ENCODE measurements around the gene DLG2. TPM values are rescaled to one million over a fixed set of nuclear protein-coding genes. Genes with fewer than 3 reads are reported as not detected.

Gene DLG2
- total RNA-seq, 1 experiment from 2014 or later = 2.7 TPM

DNA sequence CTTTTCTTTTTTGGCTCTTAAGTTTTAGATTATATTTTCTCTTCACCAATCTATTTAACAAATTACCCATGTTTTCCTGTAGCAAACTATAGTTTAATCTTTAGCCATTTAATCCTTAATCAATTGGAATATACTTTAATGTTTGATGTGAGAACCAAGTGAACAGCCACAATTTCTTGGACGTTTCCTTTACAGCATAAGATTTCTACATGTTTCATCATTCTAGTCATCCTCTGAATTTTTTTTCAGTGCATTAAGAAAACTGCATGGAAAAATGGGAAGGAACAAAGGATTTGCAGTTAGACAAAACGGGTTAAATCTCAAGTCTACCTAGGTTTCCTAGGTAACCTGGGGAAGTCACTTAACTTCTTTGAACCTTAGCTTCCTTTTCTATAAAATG is 1833.8 kb downstream of the DLG2 start:
- no peak overlapping the region for H3K4me3 ChIP-seq (ENCODE audit: low read length)
- no peaks in the 10 kb centered on the region for H3K9me3 ChIP-seq (ENCODE audit: low read length)
- no peak overlapping the region for H3K4me2 ChIP-seq (ENCODE audit: low read depth, low read length, poor library complexity, severe bottlenecking)
- no peaks in the 10 kb centered on the region for H3K4me1 ChIP-seq (ENCODE audit: low read length)
- no peak overlapping the region for H3K9ac ChIP-seq (ENCODE audit: low read length)
- H4K20me1 ChIP-seq (ENCODE audit: insufficient read depth, low read depth, low read length) = no peaks in the 10 kb centered on the region
- DNase-seq = no peak
- no peak overlapping the region for H2AFZ ChIP-seq (ENCODE audit: low read length)
- no peak overlapping the region for H3K27ac ChIP-seq (ENCODE audit: low read length)
- no peaks in the 10 kb centered on the region for H3K9me2 ChIP-seq (replicated peaks; ENCODE audit: insufficient read depth, low read length)
- no peaks in the 10 kb centered on the region for H3K36me3 ChIP-seq (ENCODE audit: insufficient read depth, low read length)
- H3K27me3 ChIP-seq (ENCODE audit: low read length) = no peaks in the 10 kb centered on the region
- no peaks in the 10 kb centered on the region for H3K79me2 ChIP-seq (ENCODE audit: low read length)

DNA sequence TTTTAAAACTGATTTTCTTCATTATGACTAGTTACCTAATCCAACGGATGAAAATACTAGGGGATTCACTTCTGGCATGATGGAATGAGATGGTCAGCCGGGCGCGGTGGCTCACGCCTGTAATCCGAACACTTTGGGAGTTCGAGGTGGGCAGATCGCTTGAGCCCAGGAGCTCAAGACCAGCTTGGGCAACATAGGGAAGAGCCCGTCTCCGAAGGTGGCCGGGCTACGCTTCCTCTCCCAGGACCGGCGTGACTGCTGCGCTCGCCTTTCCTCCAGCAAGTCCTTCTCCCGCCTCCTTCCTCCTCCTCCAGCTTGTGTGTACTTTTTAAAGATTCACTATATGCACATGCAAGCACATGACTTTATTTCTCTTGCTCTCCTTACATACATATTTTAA is 1835.6 kb downstream of the DLG2 start:
- H3K4me2 ChIP-seq (ENCODE audit: low read depth, low read length, poor library complexity, severe bottlenecking) = no peak overlapping the region
- H3K27ac ChIP-seq (ENCODE audit: low read length) = no peak overlapping the region
- no peaks in the 10 kb centered on the region for H3K9me3 ChIP-seq (ENCODE audit: low read length)
- no peak overlapping the region for H2AFZ ChIP-seq (ENCODE audit: low read length)
- H3K36me3 ChIP-seq (ENCODE audit: insufficient read depth, low read length) = no peaks in the 10 kb centered on the region
- no peak overlapping the region for H3K4me3 ChIP-seq (ENCODE audit: low read length)
- H4K20me1 ChIP-seq (ENCODE audit: insufficient read depth, low read depth, low read length) = no peaks in the 10 kb centered on the region
- DNase-seq = no peak
- H3K27me3 ChIP-seq (ENCODE audit: low read length) = no peaks in the 10 kb centered on the region
- no peaks in the 10 kb centered on the region for H3K9me2 ChIP-seq (replicated peaks; ENCODE audit: insufficient read depth, low read length)
- no peaks in the 10 kb centered on the region for H3K4me1 ChIP-seq (ENCODE audit: low read length)
- H3K9ac ChIP-seq (ENCODE audit: low read length) = no peak overlapping the region
- H3K79me2 ChIP-seq (ENCODE audit: low read length) = no peaks in the 10 kb centered on the region

DNA sequence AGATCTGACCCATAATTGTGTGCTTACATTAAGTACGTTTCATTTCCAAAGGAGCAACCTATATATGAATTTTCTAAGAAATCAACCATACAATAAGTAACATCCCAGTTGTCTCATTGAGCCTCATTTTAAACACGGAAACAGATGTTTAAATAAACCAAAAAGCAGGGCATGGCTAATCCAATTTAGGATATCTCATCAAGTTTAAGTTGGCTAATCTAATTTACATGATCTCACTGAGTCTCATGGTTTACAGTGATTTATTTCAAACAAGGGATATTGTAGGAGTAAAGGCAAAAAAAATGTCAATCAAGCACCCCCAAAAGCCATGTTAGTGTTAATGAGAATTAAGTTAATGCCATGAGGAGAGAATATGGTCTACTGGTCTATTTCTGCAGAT is 1841.2 kb downstream of the DLG2 start:
- Histone ChIP-seq H2AFZ (ENCODE audit: low read length) (no peak overlapping the region), H4K20me1 (ENCODE audit: insufficient read depth, low read depth, low read length) (no peaks in the 10 kb centered on the region), H3K9me3 (ENCODE audit: low read length) (no peaks in the 10 kb centered on the region), H3K27me3 (ENCODE audit: low read length) (no peaks in the 10 kb centered on the region), H3K79me2 (ENCODE audit: low read length) (no peaks in the 10 kb centered on the region), H3K27ac (ENCODE audit: low read length) (no peak overlapping the region), H3K9me2 (replicated peaks; ENCODE audit: insufficient read depth, low read length) (no peaks in the 10 kb centered on the region), H3K36me3 (ENCODE audit: insufficient read depth, low read length) (no peaks in the 10 kb centered on the region), H3K4me1 (ENCODE audit: low read length) (no peaks in the 10 kb centered on the region), H3K4me2 (ENCODE audit: low read depth, low read length, poor library complexity, severe bottlenecking) (no peak overlapping the region), H3K9ac (ENCODE audit: low read length) (no peak overlapping the region), H3K4me3 (ENCODE audit: low read length) (no peak overlapping the region)
- DNase-seq = no peak

DNA sequence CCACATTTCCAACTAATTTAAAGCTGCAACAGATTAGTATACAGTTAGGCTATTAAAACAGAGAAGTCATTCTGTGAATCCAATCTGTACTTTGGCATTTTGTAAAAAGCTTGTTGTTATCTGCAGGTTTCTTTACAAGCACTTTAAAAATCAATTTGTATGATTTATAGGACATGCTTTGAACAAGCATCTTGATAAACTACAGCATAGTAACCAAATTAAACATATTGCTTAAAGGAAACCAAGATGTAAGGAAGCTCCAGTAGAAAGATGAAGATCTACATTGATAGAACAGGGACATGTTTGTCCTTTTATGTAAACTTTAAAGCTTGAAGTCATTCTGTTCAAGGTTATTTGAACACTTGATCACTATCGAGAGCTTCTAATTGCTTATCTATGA is 1842.7 kb downstream of the DLG2 start:
- H3K9me3 ChIP-seq (ENCODE audit: low read length) = no peaks in the 10 kb centered on the region
- H3K27me3 ChIP-seq (ENCODE audit: low read length) = no peaks in the 10 kb centered on the region
- H4K20me1 ChIP-seq (ENCODE audit: insufficient read depth, low read depth, low read length) = no peaks in the 10 kb centered on the region

DNA sequence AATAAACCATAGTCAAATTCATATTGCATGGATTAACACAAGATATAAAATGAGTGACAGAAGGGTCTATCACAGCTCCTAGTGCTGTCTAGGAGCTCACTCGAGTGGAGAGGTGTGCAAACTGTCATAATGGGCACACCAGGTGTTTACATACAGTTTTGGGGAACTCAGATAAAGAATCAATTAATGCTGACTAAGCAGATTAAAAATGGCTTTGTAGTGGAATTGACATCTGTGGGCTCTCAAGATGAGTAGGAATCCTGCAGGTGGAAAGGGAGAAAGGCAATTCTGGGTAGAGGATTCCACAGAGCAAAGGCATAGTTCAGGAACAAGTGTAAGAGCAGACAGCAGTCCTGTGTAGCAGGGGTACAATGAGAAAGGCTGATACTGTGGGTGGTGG is 1844.8 kb downstream of the DLG2 start:
- Histone ChIP-seq H2AFZ (ENCODE audit: low read length) (no peak overlapping the region), H3K4me2 (ENCODE audit: low read depth, low read length, poor library complexity, severe bottlenecking) (no peak overlapping the region), H3K9ac (ENCODE audit: low read length) (no peak overlapping the region), H4K20me1 (ENCODE audit: insufficient read depth, low read depth, low read length) (no peaks in the 10 kb centered on the region), H3K4me1 (ENCODE audit: low read length) (no peaks in the 10 kb centered on the region), H3K9me3 (ENCODE audit: low read length) (no peaks in the 10 kb centered on the region), H3K79me2 (ENCODE audit: low read length) (no peaks in the 10 kb centered on the region), H3K9me2 (replicated peaks; ENCODE audit: insufficient read depth, low read length) (no peaks in the 10 kb centered on the region), H3K4me3 (ENCODE audit: low read length) (no peak overlapping the region), H3K36me3 (ENCODE audit: insufficient read depth, low read length) (no peaks in the 10 kb centered on the region), H3K27me3 (ENCODE audit: low read length) (no peaks in the 10 kb centered on the region), H3K27ac (ENCODE audit: low read length) (no peak overlapping the region)
- DNase-seq = no peak

More for the DNA sequence above, 1842.7 kb downstream of the DLG2 start:
- DNase-seq = no peak
- Histone ChIP-seq H3K4me2 (ENCODE audit: low read depth, low read length, poor library complexity, severe bottlenecking) (no peak overlapping the region), H3K4me1 (ENCODE audit: low read length) (no peaks in the 10 kb centered on the region), H3K27ac (ENCODE audit: low read length) (no peak overlapping the region), H3K9me2 (replicated peaks; ENCODE audit: insufficient read depth, low read length) (no peaks in the 10 kb centered on the region), H3K4me3 (ENCODE audit: low read length) (no peak overlapping the region), H2AFZ (ENCODE audit: low read length) (no peak overlapping the region), H3K36me3 (ENCODE audit: insufficient read depth, low read length) (no peaks in the 10 kb centered on the region), H3K9ac (ENCODE audit: low read length) (no peak overlapping the region), H3K79me2 (ENCODE audit: low read length) (no peaks in the 10 kb centered on the region)

DNA sequence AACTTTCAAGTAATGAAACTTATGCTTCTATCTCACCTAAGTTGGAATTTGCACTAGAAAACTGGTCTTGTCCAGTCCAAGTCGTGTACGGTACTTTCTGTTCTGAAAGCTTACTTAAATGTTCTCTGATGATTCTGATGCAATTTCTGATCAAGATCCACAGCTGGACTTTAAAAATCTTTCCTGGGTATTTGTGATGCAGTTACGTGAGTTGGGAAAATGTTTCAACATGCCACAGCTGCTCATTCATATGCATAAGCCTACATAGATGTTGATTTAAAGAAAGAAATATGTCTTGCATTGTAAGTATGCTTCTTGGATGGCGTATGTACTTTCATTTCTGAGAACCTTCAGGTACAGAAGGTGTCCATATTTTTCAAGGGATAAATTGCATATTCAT is 1847.3 kb downstream of the DLG2 start:
- H3K4me2 ChIP-seq (ENCODE audit: low read depth, low read length, poor library complexity, severe bottlenecking) = no peak overlapping the region
- H4K20me1 ChIP-seq (ENCODE audit: insufficient read depth, low read depth, low read length) = no peaks in the 10 kb centered on the region
- H3K9ac ChIP-seq (ENCODE audit: low read length) = no peak overlapping the region
- no peak for DNase-seq
- H2AFZ ChIP-seq (ENCODE audit: low read length) = no peak overlapping the region
- H3K27ac ChIP-seq (ENCODE audit: low read length) = no peak overlapping the region
- H3K36me3 ChIP-seq (ENCODE audit: insufficient read depth, low read length) = no peaks in the 10 kb centered on the region
- no peaks in the 10 kb centered on the region for H3K9me2 ChIP-seq (replicated peaks; ENCODE audit: insufficient read depth, low read length)
- H3K79me2 ChIP-seq (ENCODE audit: low read length) = no peaks in the 10 kb centered on the region
- H3K27me3 ChIP-seq (ENCODE audit: low read length) = no peaks in the 10 kb centered on the region
- H3K9me3 ChIP-seq (ENCODE audit: low read length) = no peaks in the 10 kb centered on the region
- no peaks in the 10 kb centered on the region for H3K4me1 ChIP-seq (ENCODE audit: low read length)
- H3K4me3 ChIP-seq (ENCODE audit: low read length) = no peak overlapping the region

DNA sequence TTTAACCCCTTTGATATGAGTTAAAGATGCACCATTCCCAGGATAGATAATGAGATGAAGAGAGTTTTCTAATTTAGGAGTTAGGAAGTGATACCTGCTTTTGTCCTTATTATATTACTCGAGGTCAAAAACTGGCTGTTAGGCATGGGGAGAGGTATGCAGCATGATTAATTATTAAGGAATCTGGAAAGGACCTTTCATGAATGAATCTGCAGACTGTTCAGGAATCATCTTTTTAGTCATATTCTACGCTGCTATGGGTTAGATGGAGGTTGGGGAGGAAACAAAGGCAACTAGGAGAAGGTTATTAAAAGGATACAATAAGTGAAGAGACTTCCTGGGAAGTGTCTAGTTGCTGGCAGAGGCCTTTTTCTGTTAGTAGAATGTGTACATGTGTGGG is 1848.5 kb downstream of the DLG2 start:
- H3K27ac ChIP-seq (ENCODE audit: low read length) = no peak overlapping the region
- no peaks in the 10 kb centered on the region for H3K36me3 ChIP-seq (ENCODE audit: insufficient read depth, low read length)
- H3K4me3 ChIP-seq (ENCODE audit: low read length) = no peak overlapping the region
- no peak overlapping the region for H3K4me2 ChIP-seq (ENCODE audit: low read depth, low read length, poor library complexity, severe bottlenecking)
- no peaks in the 10 kb centered on the region for H3K79me2 ChIP-seq (ENCODE audit: low read length)
- no peaks in the 10 kb centered on the region for H4K20me1 ChIP-seq (ENCODE audit: insufficient read depth, low read depth, low read length)
- H2AFZ ChIP-seq (ENCODE audit: low read length) = no peak overlapping the region
- no peaks in the 10 kb centered on the region for H3K27me3 ChIP-seq (ENCODE audit: low read length)
- no peaks in the 10 kb centered on the region for H3K4me1 ChIP-seq (ENCODE audit: low read length)
- DNase-seq = no peak
- no peaks in the 10 kb centered on the region for H3K9me2 ChIP-seq (replicated peaks; ENCODE audit: insufficient read depth, low read length)
- H3K9ac ChIP-seq (ENCODE audit: low read length) = no peak overlapping the region
- no peaks in the 10 kb centered on the region for H3K9me3 ChIP-seq (ENCODE audit: low read length)

DNA sequence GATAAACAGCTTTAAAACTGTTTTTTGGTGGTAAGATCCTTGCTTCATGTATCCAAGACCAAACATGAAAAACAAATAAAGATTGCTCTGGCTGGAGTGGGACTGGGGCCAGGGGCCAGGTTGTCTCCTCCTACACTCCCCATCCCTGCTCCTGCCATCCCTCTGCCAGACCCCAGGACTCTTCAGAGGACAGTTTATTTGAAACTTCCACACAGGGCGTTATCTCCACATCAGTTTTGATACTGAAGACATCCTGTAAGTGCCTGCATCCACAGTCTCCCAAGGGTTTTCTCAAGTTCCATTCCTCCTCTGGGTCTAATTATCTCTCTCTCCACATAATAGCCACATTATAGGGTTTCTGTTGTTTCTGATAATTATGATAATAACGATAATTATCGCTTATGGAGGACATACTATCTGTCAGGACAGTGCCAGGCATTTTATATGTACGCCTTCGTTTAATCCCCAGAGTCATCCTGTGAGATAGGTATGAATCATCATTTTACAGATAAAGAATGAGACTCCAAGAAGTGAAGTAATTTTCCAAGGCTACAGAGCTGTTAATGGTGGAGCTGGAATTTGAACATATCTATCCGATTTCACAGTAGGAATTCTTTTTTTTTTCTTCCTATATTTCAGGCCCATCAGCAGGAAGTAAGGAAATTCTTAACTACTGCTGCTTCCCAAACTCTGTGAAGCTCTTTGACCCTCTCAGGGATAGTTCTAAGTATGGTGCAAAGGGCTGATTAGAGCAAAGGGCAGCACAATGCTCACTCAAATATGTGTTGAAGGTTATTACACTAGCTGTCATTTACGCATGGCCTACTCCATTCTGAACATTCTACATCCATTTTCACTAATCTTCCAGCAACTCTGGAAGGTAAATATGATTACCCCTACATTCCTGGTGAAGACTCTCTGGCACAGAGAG is 1852.9 kb downstream of the DLG2 start:
- DNase-seq = no peak
- Histone ChIP-seq H3K27me3 (ENCODE audit: low read length) (peaks cover 3% of the 10 kb centered on the region; the same call in 1 of the 2 replicates), H3K4me1 (ENCODE audit: low read length) (no peaks in the 10 kb centered on the region), H3K4me2 (ENCODE audit: low read depth, low read length, poor library complexity, severe bottlenecking) (no peak overlapping the region), H3K4me3 (ENCODE audit: low read length) (no peak overlapping the region), H3K79me2 (ENCODE audit: low read length) (no peaks in the 10 kb centered on the region), H3K27ac (ENCODE audit: low read length) (no peak overlapping the region), H2AFZ (ENCODE audit: low read length) (no peak overlapping the region), H3K9me2 (replicated peaks; ENCODE audit: insufficient read depth, low read length) (no peaks in the 10 kb centered on the region), H3K9me3 (ENCODE audit: low read length) (no peaks in the 10 kb centered on the region), H3K9ac (ENCODE audit: low read length) (no peak overlapping the region), H3K36me3 (ENCODE audit: insufficient read depth, low read length) (no peaks in the 10 kb centered on the region), H4K20me1 (ENCODE audit: insufficient read depth, low read depth, low read length) (no peaks in the 10 kb centered on the region)

Data from Karpas-422 (cell line).